K562 (cell line): ENCODE measurements around the gene UBAC2. TPM values are rescaled to one million over a fixed set of nuclear protein-coding genes. Genes with fewer than 3 reads are reported as not detected.

ENCODE experiments used
- HNRNPL ChIP-seq: fragments of 200-400 bp; formaldehyde crosslinking; IDR thresholded peaks from 2 replicates; pipeline ENCODE4 v1.6.1; 2017; ENCODE audit warnings: low read depth, mild to moderate bottlenecking, low read length
- MXI1 ChIP-seq: IDR thresholded peaks from 2 replicates; pipeline ENCODE4 v1.6.1; 2011; ENCODE audit warnings: low read depth, mild to moderate bottlenecking, improper control_type of control experiment, low read length
- PTTG1 ChIP-seq: fragments of 450-650 bp; IDR thresholded peaks from 2 replicates; pipeline ENCODE4 v1.6.1; 2016; ENCODE audit warnings: low read depth, mild to moderate bottlenecking, missing genetic modification characterization, missing compliant biosample characterization
- RBM22 ChIP-seq: fragments of 200-400 bp; formaldehyde crosslinking; IDR thresholded peaks from 2 replicates; pipeline ENCODE4 v1.6.1; 2018; ENCODE audit warnings: low read length, low read depth; ENCODE audit not compliant: poor library complexity, severe bottlenecking
- TCF7L2 ChIP-seq: fragments of 150-350 bp; IDR thresholded peaks from 2 replicates; pipeline ENCODE4 v1.6.1; 2016; ENCODE audit warnings: low read depth, mild to moderate bottlenecking, low read length, moderate library complexity
- ZFX ChIP-seq: sonication (generic); formaldehyde crosslinking; IDR thresholded peaks from 2 replicates; pipeline ENCODE4 v1.8.0; 2022; ENCODE audit warnings: mild to moderate bottlenecking, missing genetic modification reagents, moderate library complexity
- polyA plus RNA-seq, 8 experiments: library from polyadenylated mRNA; depleted of rRNA in 4 of 8; stranded (reverse) in 5 of 8; unstranded in 3 of 8; fragments of >200 nt; fragmentation: Nextera tagmentation in 2 of 8; fragmentation: Illumina TruSeq in 1 of 8; extraction: Ambion mirVana in 2 of 8; extraction: Trizol in 1 of 8; gene quantifications; 2 replicates each; pipeline versions ENCODE4 v1.2.1 to v1.2.3, GENCODE V29; 2011 to 2014; ENCODE audit warnings: inconsistent platforms in 1 of 8, missing spikeins in 1 of 8
- total RNA-seq, 7 experiments: library from RNA; depleted of rRNA in 6 of 7; stranded (reverse); fragments of >200 nt in 6 of 7; fragmentation: Illumina TruSeq in 2 of 7; extraction: Trizol in 2 of 7; gene quantifications; 2 replicates each; pipeline versions ENCODE4 v1.2.1 to v1.2.3, GENCODE V29; 2011 to 2021; ENCODE audit warnings: low replicate concordance in 1 of 7
- TF ChIP-seq, protein P1 (sequence below): fragments of 450-650 bp; IDR thresholded peaks from 2 replicates; pipeline ENCODE4 v1.6.1; 2016; ENCODE audit warnings: mild to moderate bottlenecking, moderate library complexity
- TF ChIP-seq, protein P2 (sequence below), 2 experiments: IDR thresholded peaks; 2 replicates each; pipeline ENCODE4 v1.6.1; 2012; ENCODE audit warnings: improper control_type of control experiment in 2 of 2, low read depth in 2 of 2, low read length in 2 of 2, borderline replicate concordance in 1 of 2
- TF ChIP-seq, protein P3 (sequence below): sonication (generic); formaldehyde crosslinking; IDR thresholded peaks from 2 replicates; pipeline ENCODE4 v1.9.0; 2022; ENCODE audit warnings: mild to moderate bottlenecking, missing genetic modification reagents
- TF ChIP-seq, protein P4 (sequence below): fragments of 450-650 bp; formaldehyde crosslinking; IDR thresholded peaks from 2 replicates; pipeline ENCODE4 v1.4.0; 2020; ENCODE audit warnings: mild to moderate bottlenecking, moderate library complexity

UBAC2 gene
- total and polyA plus RNA-seq, 9 of the 15 experiments (the other 6 are each of a cell fraction or from before 2014, with no cell fraction given): 6.0 to 84.1 (median 32.3) TPM

DNA sequence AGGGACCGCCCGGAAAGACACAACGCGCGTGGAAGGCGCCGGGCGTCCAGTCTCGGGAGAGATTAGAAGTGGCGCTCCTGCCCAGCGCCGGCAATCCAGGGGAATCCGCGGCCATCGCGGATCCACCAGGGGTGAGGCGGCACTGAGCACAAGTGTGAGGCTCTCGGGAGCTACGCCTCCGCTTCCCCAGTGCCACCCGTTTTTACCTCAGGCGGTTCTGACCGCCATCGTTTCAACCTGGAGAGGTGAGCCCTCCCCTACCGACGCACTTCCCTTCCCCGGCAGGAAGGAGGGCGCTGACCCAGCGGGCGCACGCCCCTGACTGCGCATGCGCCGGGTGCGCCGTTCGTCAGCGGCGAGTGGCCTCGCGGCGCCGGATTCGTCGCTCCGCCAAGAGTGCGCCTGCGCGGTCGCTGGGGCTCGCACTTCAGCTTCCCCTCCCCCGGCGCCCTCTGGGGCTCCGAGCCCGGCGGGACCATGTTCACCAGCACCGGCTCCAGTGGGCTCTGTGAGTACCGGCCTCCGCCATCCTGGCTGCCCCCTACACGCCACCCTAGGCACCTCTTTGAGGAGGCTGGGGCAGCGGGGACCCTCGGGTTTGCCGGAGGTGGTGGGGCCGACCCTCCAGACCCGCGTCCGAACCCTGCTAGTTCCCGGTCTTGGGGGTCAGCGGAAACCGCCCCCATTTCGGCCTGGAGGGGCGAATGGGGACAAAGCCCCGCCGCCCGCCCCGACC is at the start of gene UBAC2 (continued):
- TF ChIP-seq, protein P1, sequence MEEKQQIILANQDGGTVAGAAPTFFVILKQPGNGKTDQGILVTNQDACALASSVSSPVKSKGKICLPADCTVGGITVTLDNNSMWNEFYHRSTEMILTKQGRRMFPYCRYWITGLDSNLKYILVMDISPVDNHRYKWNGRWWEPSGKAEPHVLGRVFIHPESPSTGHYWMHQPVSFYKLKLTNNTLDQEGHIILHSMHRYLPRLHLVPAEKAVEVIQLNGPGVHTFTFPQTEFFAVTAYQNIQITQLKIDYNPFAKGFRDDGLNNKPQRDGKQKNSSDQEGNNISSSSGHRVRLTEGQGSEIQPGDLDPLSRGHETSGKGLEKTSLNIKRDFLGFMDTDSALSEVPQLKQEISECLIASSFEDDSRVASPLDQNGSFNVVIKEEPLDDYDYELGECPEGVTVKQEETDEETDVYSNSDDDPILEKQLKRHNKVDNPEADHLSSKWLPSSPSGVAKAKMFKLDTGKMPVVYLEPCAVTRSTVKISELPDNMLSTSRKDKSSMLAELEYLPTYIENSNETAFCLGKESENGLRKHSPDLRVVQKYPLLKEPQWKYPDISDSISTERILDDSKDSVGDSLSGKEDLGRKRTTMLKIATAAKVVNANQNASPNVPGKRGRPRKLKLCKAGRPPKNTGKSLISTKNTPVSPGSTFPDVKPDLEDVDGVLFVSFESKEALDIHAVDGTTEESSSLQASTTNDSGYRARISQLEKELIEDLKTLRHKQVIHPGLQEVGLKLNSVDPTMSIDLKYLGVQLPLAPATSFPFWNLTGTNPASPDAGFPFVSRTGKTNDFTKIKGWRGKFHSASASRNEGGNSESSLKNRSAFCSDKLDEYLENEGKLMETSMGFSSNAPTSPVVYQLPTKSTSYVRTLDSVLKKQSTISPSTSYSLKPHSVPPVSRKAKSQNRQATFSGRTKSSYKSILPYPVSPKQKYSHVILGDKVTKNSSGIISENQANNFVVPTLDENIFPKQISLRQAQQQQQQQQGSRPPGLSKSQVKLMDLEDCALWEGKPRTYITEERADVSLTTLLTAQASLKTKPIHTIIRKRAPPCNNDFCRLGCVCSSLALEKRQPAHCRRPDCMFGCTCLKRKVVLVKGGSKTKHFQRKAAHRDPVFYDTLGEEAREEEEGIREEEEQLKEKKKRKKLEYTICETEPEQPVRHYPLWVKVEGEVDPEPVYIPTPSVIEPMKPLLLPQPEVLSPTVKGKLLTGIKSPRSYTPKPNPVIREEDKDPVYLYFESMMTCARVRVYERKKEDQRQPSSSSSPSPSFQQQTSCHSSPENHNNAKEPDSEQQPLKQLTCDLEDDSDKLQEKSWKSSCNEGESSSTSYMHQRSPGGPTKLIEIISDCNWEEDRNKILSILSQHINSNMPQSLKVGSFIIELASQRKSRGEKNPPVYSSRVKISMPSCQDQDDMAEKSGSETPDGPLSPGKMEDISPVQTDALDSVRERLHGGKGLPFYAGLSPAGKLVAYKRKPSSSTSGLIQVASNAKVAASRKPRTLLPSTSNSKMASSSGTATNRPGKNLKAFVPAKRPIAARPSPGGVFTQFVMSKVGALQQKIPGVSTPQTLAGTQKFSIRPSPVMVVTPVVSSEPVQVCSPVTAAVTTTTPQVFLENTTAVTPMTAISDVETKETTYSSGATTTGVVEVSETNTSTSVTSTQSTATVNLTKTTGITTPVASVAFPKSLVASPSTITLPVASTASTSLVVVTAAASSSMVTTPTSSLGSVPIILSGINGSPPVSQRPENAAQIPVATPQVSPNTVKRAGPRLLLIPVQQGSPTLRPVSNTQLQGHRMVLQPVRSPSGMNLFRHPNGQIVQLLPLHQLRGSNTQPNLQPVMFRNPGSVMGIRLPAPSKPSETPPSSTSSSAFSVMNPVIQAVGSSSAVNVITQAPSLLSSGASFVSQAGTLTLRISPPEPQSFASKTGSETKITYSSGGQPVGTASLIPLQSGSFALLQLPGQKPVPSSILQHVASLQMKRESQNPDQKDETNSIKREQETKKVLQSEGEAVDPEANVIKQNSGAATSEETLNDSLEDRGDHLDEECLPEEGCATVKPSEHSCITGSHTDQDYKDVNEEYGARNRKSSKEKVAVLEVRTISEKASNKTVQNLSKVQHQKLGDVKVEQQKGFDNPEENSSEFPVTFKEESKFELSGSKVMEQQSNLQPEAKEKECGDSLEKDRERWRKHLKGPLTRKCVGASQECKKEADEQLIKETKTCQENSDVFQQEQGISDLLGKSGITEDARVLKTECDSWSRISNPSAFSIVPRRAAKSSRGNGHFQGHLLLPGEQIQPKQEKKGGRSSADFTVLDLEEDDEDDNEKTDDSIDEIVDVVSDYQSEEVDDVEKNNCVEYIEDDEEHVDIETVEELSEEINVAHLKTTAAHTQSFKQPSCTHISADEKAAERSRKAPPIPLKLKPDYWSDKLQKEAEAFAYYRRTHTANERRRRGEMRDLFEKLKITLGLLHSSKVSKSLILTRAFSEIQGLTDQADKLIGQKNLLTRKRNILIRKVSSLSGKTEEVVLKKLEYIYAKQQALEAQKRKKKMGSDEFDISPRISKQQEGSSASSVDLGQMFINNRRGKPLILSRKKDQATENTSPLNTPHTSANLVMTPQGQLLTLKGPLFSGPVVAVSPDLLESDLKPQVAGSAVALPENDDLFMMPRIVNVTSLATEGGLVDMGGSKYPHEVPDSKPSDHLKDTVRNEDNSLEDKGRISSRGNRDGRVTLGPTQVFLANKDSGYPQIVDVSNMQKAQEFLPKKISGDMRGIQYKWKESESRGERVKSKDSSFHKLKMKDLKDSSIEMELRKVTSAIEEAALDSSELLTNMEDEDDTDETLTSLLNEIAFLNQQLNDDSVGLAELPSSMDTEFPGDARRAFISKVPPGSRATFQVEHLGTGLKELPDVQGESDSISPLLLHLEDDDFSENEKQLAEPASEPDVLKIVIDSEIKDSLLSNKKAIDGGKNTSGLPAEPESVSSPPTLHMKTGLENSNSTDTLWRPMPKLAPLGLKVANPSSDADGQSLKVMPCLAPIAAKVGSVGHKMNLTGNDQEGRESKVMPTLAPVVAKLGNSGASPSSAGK: no peak; the same call in none of the 2 replicates
- TF ChIP-seq, protein P2, sequence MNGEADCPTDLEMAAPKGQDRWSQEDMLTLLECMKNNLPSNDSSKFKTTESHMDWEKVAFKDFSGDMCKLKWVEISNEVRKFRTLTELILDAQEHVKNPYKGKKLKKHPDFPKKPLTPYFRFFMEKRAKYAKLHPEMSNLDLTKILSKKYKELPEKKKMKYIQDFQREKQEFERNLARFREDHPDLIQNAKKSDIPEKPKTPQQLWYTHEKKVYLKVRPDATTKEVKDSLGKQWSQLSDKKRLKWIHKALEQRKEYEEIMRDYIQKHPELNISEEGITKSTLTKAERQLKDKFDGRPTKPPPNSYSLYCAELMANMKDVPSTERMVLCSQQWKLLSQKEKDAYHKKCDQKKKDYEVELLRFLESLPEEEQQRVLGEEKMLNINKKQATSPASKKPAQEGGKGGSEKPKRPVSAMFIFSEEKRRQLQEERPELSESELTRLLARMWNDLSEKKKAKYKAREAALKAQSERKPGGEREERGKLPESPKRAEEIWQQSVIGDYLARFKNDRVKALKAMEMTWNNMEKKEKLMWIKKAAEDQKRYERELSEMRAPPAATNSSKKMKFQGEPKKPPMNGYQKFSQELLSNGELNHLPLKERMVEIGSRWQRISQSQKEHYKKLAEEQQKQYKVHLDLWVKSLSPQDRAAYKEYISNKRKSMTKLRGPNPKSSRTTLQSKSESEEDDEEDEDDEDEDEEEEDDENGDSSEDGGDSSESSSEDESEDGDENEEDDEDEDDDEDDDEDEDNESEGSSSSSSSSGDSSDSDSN (IDR thresholded peaks at IDR 0.05; ENCODE audit: borderline replicate concordance in 1 of 2, low read depth in 2 of 2, low read length in 2 of 2): no peak
- TF ChIP-seq RBM22 (peak; percentile 44), HNRNPL (no peak), PTTG1 (tag) (no peak), ZFX (peak; percentile 92), TCF7L2 (no peak), MXI1 (no peak)
- TF ChIP-seq, protein P3, sequence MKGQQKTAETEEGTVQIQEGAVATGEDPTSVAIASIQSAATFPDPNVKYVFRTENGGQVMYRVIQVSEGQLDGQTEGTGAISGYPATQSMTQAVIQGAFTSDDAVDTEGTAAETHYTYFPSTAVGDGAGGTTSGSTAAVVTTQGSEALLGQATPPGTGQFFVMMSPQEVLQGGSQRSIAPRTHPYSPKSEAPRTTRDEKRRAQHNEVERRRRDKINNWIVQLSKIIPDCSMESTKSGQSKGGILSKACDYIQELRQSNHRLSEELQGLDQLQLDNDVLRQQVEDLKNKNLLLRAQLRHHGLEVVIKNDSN (CRISPR knock-in tag): no peak
- TF ChIP-seq, protein P4, sequence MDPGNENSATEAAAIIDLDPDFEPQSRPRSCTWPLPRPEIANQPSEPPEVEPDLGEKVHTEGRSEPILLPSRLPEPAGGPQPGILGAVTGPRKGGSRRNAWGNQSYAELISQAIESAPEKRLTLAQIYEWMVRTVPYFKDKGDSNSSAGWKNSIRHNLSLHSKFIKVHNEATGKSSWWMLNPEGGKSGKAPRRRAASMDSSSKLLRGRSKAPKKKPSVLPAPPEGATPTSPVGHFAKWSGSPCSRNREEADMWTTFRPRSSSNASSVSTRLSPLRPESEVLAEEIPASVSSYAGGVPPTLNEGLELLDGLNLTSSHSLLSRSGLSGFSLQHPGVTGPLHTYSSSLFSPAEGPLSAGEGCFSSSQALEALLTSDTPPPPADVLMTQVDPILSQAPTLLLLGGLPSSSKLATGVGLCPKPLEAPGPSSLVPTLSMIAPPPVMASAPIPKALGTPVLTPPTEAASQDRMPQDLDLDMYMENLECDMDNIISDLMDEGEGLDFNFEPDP (CRISPR knock-in tag): no peak
